ENCODE measurements around the gene TRAPPC12. TPM values are rescaled to one million over a fixed set of nuclear protein-coding genes. Genes with fewer than 3 reads are reported as not detected.

Gene TRAPPC12
- total RNA-seq, 1 experiment from 2014 or later, result 69.1 TPM

GRCh38 chr2:3392216-3392615 is 12.7 kb downstream of the TRAPPC12 start:
- Histone ChIP-seq H3K9ac (ENCODE audit: low read length) (no peak overlapping the region), H3K4me2 (ENCODE audit: low read depth, low read length, poor library complexity, severe bottlenecking) (no peak overlapping the region), H3K27ac (ENCODE audit: low read length) (no peak overlapping the region), H3K9me3 (ENCODE audit: low read length) (no peaks in the 10 kb centered on the region), H3K79me2 (ENCODE audit: low read length) (peaks cover 85% of the 10 kb centered on the region), H3K27me3 (ENCODE audit: low read length) (no peaks in the 10 kb centered on the region), H3K36me3 (ENCODE audit: insufficient read depth, low read length) (peaks cover 77% of the 10 kb centered on the region), H2AFZ (ENCODE audit: low read length) (no peak overlapping the region), H3K4me3 (ENCODE audit: low read length) (no peak overlapping the region), H3K4me1 (ENCODE audit: low read length) (no peaks in the 10 kb centered on the region), H3K9me2 (replicated peaks; ENCODE audit: insufficient read depth, low read length) (no peaks in the 10 kb centered on the region), H4K20me1 (ENCODE audit: insufficient read depth, low read depth, low read length) (no peaks in the 10 kb centered on the region)
- DNase-seq, result no peak

- no peak overlapping the region for H3K27ac ChIP-seq (ENCODE audit: low read length)
- peaks cover 82% of the 10 kb centered on the region for H3K79me2 ChIP-seq (ENCODE audit: low read length)
- H3K9me3 ChIP-seq (ENCODE audit: low read length), result no peaks in the 10 kb centered on the region
- no peak overlapping the region for H3K4me2 ChIP-seq (ENCODE audit: low read depth, low read length, poor library complexity, severe bottlenecking)
- H3K27me3 ChIP-seq (ENCODE audit: low read length), result no peaks in the 10 kb centered on the region
- H3K4me1 ChIP-seq (ENCODE audit: low read length), result no peaks in the 10 kb centered on the region
- H3K9ac ChIP-seq (ENCODE audit: low read length), result no peak overlapping the region
- no peak overlapping the region for H2AFZ ChIP-seq (ENCODE audit: low read length)
- H3K4me3 ChIP-seq (ENCODE audit: low read length), result no peak overlapping the region
- no peaks in the 10 kb centered on the region for H3K9me2 ChIP-seq (replicated peaks; ENCODE audit: insufficient read depth, low read length)
- peaks cover 6% of the 10 kb centered on the region; the same call in 1 of the 2 replicates for H4K20me1 ChIP-seq (ENCODE audit: insufficient read depth, low read depth, low read length)
- DNase-seq, result no peak
- H3K36me3 ChIP-seq (ENCODE audit: insufficient read depth, low read length), result peaks cover 55% of the 10 kb centered on the region
These were observed 17.5 kb downstream of the TRAPPC12 start for GRCh38 chr2:3396920-3397559.

GRCh38 chr2:3398857-3399256 is 19.4 kb downstream of the TRAPPC12 start:
- H3K4me1 ChIP-seq (ENCODE audit: low read length), result peaks cover 10% of the 10 kb centered on the region
- H2AFZ ChIP-seq (ENCODE audit: low read length), result no peak overlapping the region
- H3K9me3 ChIP-seq (ENCODE audit: low read length), result no peaks in the 10 kb centered on the region
- H3K4me2 ChIP-seq (ENCODE audit: low read depth, low read length, poor library complexity, severe bottlenecking), result no peak overlapping the region
- H3K9ac ChIP-seq (ENCODE audit: low read length), result no peak overlapping the region
- DNase-seq, result no peak
- peaks cover 6% of the 10 kb centered on the region; the same call in 1 of the 2 replicates for H4K20me1 ChIP-seq (ENCODE audit: insufficient read depth, low read depth, low read length)
- no peak overlapping the region for H3K27ac ChIP-seq (ENCODE audit: low read length)
- H3K9me2 ChIP-seq (replicated peaks; ENCODE audit: insufficient read depth, low read length), result no peaks in the 10 kb centered on the region
- no peaks in the 10 kb centered on the region for H3K27me3 ChIP-seq (ENCODE audit: low read length)
- peaks cover 45% of the 10 kb centered on the region for H3K36me3 ChIP-seq (ENCODE audit: insufficient read depth, low read length)
- H3K79me2 ChIP-seq (ENCODE audit: low read length), result peaks cover 77% of the 10 kb centered on the region
- no peak overlapping the region for H3K4me3 ChIP-seq (ENCODE audit: low read length)

GRCh38 chr2:3399381-3399780 is 19.9 kb downstream of the TRAPPC12 start:
- Histone ChIP-seq H3K9me3 (ENCODE audit: low read length) (no peaks in the 10 kb centered on the region), H3K4me3 (ENCODE audit: low read length) (no peak overlapping the region), H3K27me3 (ENCODE audit: low read length) (no peaks in the 10 kb centered on the region), H3K79me2 (ENCODE audit: low read length) (peaks cover 77% of the 10 kb centered on the region), H3K9ac (ENCODE audit: low read length) (no peak overlapping the region), H4K20me1 (ENCODE audit: insufficient read depth, low read depth, low read length) (peaks cover 6% of the 10 kb centered on the region; the same call in 1 of the 2 replicates), H3K4me1 (ENCODE audit: low read length) (peaks cover 10% of the 10 kb centered on the region), H2AFZ (ENCODE audit: low read length) (no peak overlapping the region), H3K36me3 (ENCODE audit: insufficient read depth, low read length) (peaks cover 47% of the 10 kb centered on the region), H3K9me2 (replicated peaks; ENCODE audit: insufficient read depth, low read length) (no peaks in the 10 kb centered on the region), H3K4me2 (ENCODE audit: low read depth, low read length, poor library complexity, severe bottlenecking) (no peak overlapping the region), H3K27ac (ENCODE audit: low read length) (no peak overlapping the region)
- no peak for DNase-seq

DNA sequence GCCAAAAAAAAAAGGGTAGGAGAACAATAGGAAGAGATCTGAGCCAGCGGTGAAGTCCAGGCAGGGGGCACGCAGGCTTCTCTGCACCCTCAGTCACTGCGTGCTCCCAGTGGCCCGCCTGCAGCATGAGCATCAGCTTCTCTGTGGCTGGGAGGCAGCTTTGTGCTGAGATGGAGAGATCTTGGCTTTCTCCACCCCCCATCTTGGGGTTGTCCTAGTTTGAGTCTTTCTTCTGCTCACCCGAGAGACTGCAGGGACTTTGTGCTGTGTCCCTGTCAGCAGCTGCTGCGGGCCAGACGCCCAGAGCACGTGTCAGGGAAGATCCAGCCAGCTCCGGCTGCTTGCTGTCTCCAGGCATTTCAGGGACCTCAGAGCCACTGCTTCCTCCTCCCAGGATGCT is 20.3 kb downstream of the TRAPPC12 start:
- H2AFZ ChIP-seq (ENCODE audit: low read length), result no peak overlapping the region
- H3K4me1 ChIP-seq (ENCODE audit: low read length), result peaks cover 10% of the 10 kb centered on the region
- H3K36me3 ChIP-seq (ENCODE audit: insufficient read depth, low read length), result peaks cover 47% of the 10 kb centered on the region
- H3K4me2 ChIP-seq (ENCODE audit: low read depth, low read length, poor library complexity, severe bottlenecking), result no peak overlapping the region
- H3K9me2 ChIP-seq (replicated peaks; ENCODE audit: insufficient read depth, low read length), result no peaks in the 10 kb centered on the region
- no peak overlapping the region for H3K27ac ChIP-seq (ENCODE audit: low read length)
- no peaks in the 10 kb centered on the region for H3K27me3 ChIP-seq (ENCODE audit: low read length)
- H3K4me3 ChIP-seq (ENCODE audit: low read length), result no peak overlapping the region
- no peaks in the 10 kb centered on the region for H3K9me3 ChIP-seq (ENCODE audit: low read length)
- H3K9ac ChIP-seq (ENCODE audit: low read length), result no peak overlapping the region
- no peak for DNase-seq
- H3K79me2 ChIP-seq (ENCODE audit: low read length), result peaks cover 77% of the 10 kb centered on the region
- peaks cover 6% of the 10 kb centered on the region; the same call in 1 of the 2 replicates for H4K20me1 ChIP-seq (ENCODE audit: insufficient read depth, low read depth, low read length)

GRCh38 chr2:3403587-3404334 is 24.3 kb downstream of the TRAPPC12 start:
- Histone ChIP-seq H2AFZ (ENCODE audit: low read length) (no peak overlapping the region), H4K20me1 (ENCODE audit: insufficient read depth, low read depth, low read length) (peaks cover 4% of the 10 kb centered on the region; the same call in 1 of the 2 replicates), H3K9me2 (replicated peaks; ENCODE audit: insufficient read depth, low read length) (no peaks in the 10 kb centered on the region), H3K4me1 (ENCODE audit: low read length) (peaks cover 10% of the 10 kb centered on the region), H3K27ac (ENCODE audit: low read length) (peak overlapping the region; percentile 31; the same call in 1 of the 2 replicates), H3K27me3 (ENCODE audit: low read length) (no peaks in the 10 kb centered on the region), H3K79me2 (ENCODE audit: low read length) (peaks cover 69% of the 10 kb centered on the region), H3K9ac (ENCODE audit: low read length) (no peak overlapping the region), H3K4me2 (ENCODE audit: low read depth, low read length, poor library complexity, severe bottlenecking) (no peak overlapping the region), H3K9me3 (ENCODE audit: low read length) (no peaks in the 10 kb centered on the region), H3K4me3 (ENCODE audit: low read length) (no peak overlapping the region), H3K36me3 (ENCODE audit: insufficient read depth, low read length) (peaks cover 31% of the 10 kb centered on the region; the same call in 1 of the 2 replicates)
- no peak for DNase-seq

GRCh38 chr2:3404349-3404894 is 24.9 kb downstream of the TRAPPC12 start:
- Histone ChIP-seq H3K4me1 (ENCODE audit: low read length) (peaks cover 13% of the 10 kb centered on the region), H3K9me2 (replicated peaks; ENCODE audit: insufficient read depth, low read length) (no peaks in the 10 kb centered on the region), H3K36me3 (ENCODE audit: insufficient read depth, low read length) (peaks cover 31% of the 10 kb centered on the region; the same call in 1 of the 2 replicates), H4K20me1 (ENCODE audit: insufficient read depth, low read depth, low read length) (no peaks in the 10 kb centered on the region), H3K27me3 (ENCODE audit: low read length) (no peaks in the 10 kb centered on the region), H3K4me3 (ENCODE audit: low read length) (no peak overlapping the region), H3K4me2 (ENCODE audit: low read depth, low read length, poor library complexity, severe bottlenecking) (no peak overlapping the region), H3K79me2 (ENCODE audit: low read length) (peaks cover 68% of the 10 kb centered on the region), H3K9me3 (ENCODE audit: low read length) (no peaks in the 10 kb centered on the region), H2AFZ (ENCODE audit: low read length) (no peak overlapping the region), H3K27ac (ENCODE audit: low read length) (no peak overlapping the region), H3K9ac (ENCODE audit: low read length) (no peak overlapping the region)
- no peak for DNase-seq

GRCh38 chr2:3405307-3405706 is 25.8 kb downstream of the TRAPPC12 start:
- H4K20me1 ChIP-seq (ENCODE audit: insufficient read depth, low read depth, low read length), result no peaks in the 10 kb centered on the region
- no peaks in the 10 kb centered on the region for H3K9me3 ChIP-seq (ENCODE audit: low read length)
- DNase-seq, result no peak
- no peak overlapping the region for H3K9ac ChIP-seq (ENCODE audit: low read length)
- H3K36me3 ChIP-seq (ENCODE audit: insufficient read depth, low read length), result peaks cover 36% of the 10 kb centered on the region; the same call in 1 of the 2 replicates
- no peak overlapping the region for H3K27ac ChIP-seq (ENCODE audit: low read length)
- H3K4me3 ChIP-seq (ENCODE audit: low read length), result no peak overlapping the region
- no peaks in the 10 kb centered on the region for H3K9me2 ChIP-seq (replicated peaks; ENCODE audit: insufficient read depth, low read length)
- peaks cover 75% of the 10 kb centered on the region for H3K79me2 ChIP-seq (ENCODE audit: low read length)
- H2AFZ ChIP-seq (ENCODE audit: low read length), result no peak overlapping the region
- peaks cover 13% of the 10 kb centered on the region for H3K4me1 ChIP-seq (ENCODE audit: low read length)
- H3K4me2 ChIP-seq (ENCODE audit: low read depth, low read length, poor library complexity, severe bottlenecking), result no peak overlapping the region
- H3K27me3 ChIP-seq (ENCODE audit: low read length), result no peaks in the 10 kb centered on the region

Data from Karpas-422 (cell line).